H1 (cell line): ENCODE data around the gene NEDD4L. TPM values are rescaled to one million over a fixed set of nuclear protein-coding genes. Genes with fewer than 3 reads are reported as not detected.

Experiments used
- ASH2L ChIP-seq: fragments of 200-600, 300-600 bp; sonication (generic); IDR thresholded peaks from one replicate; pipeline ENCODE4 v1.7.1; 2017; ENCODE audit warnings: low read length
- BRCA1 ChIP-seq: IDR thresholded peaks from 2 replicates; pipeline ENCODE4 v1.6.1; 2012; ENCODE audit warnings: low read depth, low read length, improper control_type of control experiment
- CREB1 ChIP-seq: IDR thresholded peaks from 2 replicates; pipeline ENCODE4 v1.6.1; 2012; ENCODE audit warnings: inconsistent platforms
- MAFK ChIP-seq: IDR thresholded peaks from 2 replicates; pipeline ENCODE4 v1.6.1; 2012; ENCODE audit warnings: low read depth, mild to moderate bottlenecking, improper control_type of control experiment, low read length
- POU5F1 ChIP-seq: IDR thresholded peaks from 2 replicates; pipeline ENCODE4 v1.6.1; 2011; ENCODE audit warnings: low read depth, mild to moderate bottlenecking, low read length, moderate library complexity
- RAD21 ChIP-seq, 2 experiments: IDR thresholded peaks in 1 of 2; conservative IDR thresholded peaks in 1 of 2; 2 replicates each; pipeline ENCODE4 v1.6.1; 2011; ENCODE audit warnings: low read depth in 2 of 2, low read length in 2 of 2, improper control_type of control experiment in 1 of 2, inconsistent platforms in 1 of 2, mild to moderate bottlenecking in 1 of 2, moderate library complexity in 1 of 2
- polyA plus RNA-seq, 7 experiments: library from polyadenylated mRNA; depleted of rRNA in 3 of 7; stranded (reverse) in 5 of 7; unstranded in 2 of 7; fragments of >200 nt in 5 of 7; fragments of 200-250 nt in 2 of 7; gene quantifications; 1 replicate in 5 of 7; 2 replicates in 1 of 7; 4 replicates in 1 of 7; pipeline versions ENCODE4 v1.2.1 to v1.2.3, GENCODE V29; 2011 to 2013; ENCODE audit warnings: missing spikeins in 2 of 7, mixed read lengths in 2 of 7
- total RNA-seq: library from RNA; stranded (reverse); fragmentation: NEBNext Ultra II Directional; extraction: Animal tissue kit (Norgen Biotek cat#: 25700); gene quantifications from 2 replicates; pipeline ENCODE4 v1.2.1, GENCODE V29; 2021
- TF ChIP-seq, protein P1 (sequence below): fragments of 300-600 bp; sonication (generic); IDR thresholded peaks from 2 replicates; pipeline ENCODE4 v1.7.1; 2012; ENCODE audit warnings: low read length, moderate library complexity, mild to moderate bottlenecking, inconsistent platforms; ENCODE audit not compliant: insufficient replicate concordance
- TF ChIP-seq, protein P2 (sequence below): IDR thresholded peaks from 2 replicates; pipeline ENCODE4 v1.6.1; 2011; ENCODE audit warnings: low read length, improper control_type of control experiment

NEDD4L gene
- total and polyA plus RNA-seq, 2 of the 8 experiments (the other 6 are each of a cell fraction or from before 2014, with no cell fraction given) = 37.3 to 69.8 TPM

DNA sequence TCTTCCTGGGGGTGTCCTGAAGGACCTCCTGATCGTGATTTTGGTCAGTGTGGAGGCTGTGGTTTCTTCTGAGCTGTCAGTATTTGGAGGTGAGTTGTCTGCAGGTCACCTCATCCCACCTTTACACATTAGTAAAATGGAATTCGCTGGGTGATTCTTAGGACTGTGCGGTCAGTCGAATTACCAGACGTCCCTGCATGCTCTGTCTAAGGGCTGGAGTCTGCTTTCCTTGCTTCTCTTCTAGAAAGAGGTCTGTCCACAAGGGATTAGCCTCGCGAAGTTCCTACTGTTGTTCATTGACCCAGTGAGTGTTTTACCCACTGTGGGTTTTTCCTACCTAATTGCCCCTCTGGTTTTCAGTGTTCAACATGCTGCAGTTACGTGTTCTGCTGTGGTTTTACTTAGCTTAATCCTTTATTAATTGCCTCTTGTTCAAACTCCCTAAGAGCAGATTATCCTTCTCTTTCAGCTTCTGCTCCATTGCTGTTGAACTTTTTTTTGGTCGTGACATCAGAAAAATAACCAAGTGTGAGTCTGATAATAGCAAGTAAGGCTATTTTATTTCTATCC lies 183.4 kb downstream of the NEDD4L start (continued):
- TF ChIP-seq MAFK (no peak), CREB1 (no peak), BRCA1 (no peak), RAD21 (IDR thresholded peaks at IDR 0.05 in 1 of 2, conservative IDR thresholded peaks at IDR 0.05 in 1 of 2; ENCODE audit: low read depth in 2 of 2, low read length in 2 of 2) (no peak), POU5F1 (no peak), ASH2L (no peak)
- TF ChIP-seq, protein P1, sequence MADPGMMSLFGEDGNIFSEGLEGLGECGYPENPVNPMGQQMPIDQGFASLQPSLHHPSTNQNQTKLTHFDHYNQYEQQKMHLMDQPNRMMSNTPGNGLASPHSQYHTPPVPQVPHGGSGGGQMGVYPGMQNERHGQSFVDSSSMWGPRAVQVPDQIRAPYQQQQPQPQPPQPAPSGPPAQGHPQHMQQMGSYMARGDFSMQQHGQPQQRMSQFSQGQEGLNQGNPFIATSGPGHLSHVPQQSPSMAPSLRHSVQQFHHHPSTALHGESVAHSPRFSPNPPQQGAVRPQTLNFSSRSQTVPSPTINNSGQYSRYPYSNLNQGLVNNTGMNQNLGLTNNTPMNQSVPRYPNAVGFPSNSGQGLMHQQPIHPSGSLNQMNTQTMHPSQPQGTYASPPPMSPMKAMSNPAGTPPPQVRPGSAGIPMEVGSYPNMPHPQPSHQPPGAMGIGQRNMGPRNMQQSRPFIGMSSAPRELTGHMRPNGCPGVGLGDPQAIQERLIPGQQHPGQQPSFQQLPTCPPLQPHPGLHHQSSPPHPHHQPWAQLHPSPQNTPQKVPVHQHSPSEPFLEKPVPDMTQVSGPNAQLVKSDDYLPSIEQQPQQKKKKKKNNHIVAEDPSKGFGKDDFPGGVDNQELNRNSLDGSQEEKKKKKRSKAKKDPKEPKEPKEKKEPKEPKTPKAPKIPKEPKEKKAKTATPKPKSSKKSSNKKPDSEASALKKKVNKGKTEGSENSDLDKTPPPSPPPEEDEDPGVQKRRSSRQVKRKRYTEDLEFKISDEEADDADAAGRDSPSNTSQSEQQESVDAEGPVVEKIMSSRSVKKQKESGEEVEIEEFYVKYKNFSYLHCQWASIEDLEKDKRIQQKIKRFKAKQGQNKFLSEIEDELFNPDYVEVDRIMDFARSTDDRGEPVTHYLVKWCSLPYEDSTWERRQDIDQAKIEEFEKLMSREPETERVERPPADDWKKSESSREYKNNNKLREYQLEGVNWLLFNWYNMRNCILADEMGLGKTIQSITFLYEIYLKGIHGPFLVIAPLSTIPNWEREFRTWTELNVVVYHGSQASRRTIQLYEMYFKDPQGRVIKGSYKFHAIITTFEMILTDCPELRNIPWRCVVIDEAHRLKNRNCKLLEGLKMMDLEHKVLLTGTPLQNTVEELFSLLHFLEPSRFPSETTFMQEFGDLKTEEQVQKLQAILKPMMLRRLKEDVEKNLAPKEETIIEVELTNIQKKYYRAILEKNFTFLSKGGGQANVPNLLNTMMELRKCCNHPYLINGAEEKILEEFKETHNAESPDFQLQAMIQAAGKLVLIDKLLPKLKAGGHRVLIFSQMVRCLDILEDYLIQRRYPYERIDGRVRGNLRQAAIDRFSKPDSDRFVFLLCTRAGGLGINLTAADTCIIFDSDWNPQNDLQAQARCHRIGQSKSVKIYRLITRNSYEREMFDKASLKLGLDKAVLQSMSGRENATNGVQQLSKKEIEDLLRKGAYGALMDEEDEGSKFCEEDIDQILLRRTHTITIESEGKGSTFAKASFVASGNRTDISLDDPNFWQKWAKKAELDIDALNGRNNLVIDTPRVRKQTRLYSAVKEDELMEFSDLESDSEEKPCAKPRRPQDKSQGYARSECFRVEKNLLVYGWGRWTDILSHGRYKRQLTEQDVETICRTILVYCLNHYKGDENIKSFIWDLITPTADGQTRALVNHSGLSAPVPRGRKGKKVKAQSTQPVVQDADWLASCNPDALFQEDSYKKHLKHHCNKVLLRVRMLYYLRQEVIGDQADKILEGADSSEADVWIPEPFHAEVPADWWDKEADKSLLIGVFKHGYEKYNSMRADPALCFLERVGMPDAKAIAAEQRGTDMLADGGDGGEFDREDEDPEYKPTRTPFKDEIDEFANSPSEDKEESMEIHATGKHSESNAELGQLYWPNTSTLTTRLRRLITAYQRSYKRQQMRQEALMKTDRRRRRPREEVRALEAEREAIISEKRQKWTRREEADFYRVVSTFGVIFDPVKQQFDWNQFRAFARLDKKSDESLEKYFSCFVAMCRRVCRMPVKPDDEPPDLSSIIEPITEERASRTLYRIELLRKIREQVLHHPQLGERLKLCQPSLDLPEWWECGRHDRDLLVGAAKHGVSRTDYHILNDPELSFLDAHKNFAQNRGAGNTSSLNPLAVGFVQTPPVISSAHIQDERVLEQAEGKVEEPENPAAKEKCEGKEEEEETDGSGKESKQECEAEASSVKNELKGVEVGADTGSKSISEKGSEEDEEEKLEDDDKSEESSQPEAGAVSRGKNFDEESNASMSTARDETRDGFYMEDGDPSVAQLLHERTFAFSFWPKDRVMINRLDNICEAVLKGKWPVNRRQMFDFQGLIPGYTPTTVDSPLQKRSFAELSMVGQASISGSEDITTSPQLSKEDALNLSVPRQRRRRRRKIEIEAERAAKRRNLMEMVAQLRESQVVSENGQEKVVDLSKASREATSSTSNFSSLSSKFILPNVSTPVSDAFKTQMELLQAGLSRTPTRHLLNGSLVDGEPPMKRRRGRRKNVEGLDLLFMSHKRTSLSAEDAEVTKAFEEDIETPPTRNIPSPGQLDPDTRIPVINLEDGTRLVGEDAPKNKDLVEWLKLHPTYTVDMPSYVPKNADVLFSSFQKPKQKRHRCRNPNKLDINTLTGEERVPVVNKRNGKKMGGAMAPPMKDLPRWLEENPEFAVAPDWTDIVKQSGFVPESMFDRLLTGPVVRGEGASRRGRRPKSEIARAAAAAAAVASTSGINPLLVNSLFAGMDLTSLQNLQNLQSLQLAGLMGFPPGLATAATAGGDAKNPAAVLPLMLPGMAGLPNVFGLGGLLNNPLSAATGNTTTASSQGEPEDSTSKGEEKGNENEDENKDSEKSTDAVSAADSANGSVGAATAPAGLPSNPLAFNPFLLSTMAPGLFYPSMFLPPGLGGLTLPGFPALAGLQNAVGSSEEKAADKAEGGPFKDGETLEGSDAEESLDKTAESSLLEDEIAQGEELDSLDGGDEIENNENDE = no peak
- TF ChIP-seq, protein P2, sequence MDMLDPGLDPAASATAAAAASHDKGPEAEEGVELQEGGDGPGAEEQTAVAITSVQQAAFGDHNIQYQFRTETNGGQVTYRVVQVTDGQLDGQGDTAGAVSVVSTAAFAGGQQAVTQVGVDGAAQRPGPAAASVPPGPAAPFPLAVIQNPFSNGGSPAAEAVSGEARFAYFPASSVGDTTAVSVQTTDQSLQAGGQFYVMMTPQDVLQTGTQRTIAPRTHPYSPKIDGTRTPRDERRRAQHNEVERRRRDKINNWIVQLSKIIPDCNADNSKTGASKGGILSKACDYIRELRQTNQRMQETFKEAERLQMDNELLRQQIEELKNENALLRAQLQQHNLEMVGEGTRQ = no peak
- TF ChIP-seq, all 59 proteins: peak for 0
